ENCODE data around the gene TSC22D2. TPM values are rescaled to one million over a fixed set of nuclear protein-coding genes. Genes with fewer than 3 reads are reported as not detected.

TSC22D2 gene
- 47.6 TPM for total RNA-seq

DNA sequence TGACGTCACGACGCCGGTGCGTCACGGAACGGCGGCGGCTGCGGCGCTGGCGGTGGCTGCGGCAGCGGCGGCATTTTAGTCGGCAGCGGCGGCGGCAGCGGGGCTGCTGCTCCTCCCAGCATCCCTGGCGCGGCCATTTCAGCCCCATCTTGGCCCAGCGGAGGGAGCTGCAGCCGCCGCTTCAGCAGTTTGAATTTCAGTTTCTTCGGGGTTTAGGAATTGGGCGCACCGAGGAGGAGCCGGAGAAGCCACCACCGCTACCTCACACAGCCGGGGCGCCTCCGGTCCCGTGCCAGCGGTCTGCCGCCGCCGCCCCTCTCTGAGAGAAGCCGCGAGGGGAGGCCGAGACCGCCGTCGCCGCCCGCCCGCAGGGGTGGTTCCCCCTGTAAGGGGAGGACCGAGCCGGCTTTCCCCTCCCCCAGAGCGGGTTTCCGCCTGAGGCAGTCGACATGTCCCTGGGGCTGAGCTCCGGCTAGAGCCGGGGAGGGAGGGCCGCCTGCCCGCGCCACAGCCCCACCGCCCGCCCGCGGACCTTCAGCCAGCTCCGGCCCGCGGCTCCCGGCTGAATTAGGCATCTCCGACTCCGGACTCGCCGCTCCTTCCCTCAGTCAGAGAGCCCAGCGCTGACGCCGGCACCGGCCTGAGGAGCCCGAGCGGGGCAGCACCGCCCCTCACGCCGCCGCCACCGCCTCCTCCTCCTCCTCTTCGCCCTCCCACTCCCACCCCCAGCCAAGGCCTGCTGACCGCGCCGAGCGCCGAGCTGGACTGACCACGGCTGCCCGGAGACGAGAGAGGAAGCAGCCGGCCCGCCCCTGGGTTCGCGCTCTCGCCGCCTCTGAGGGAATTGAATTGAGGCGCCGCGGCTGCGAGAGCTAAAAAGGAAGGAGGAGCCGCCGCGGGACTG is at the start of gene TSC22D2:
TSC22D2 (plus strand) TSS at position 78 of the 904 bp plus-strand sequence. CDS start 1,053 bp downstream, outside the sequence.

Other genes starting within 250 kb of the TSC22D2 start
- 78.9 TPM for gene SERP1, start 138.2 kb downstream of the TSC22D2 start, total RNA-seq
- 317 TPM for gene EIF2A, start 138.5 kb downstream of the TSC22D2 start, total RNA-seq
- 71.4 TPM for gene SELENOT, start 195.0 kb downstream of the TSC22D2 start, total RNA-seq

All from parietal lobe (tissue), 1 donor.